ENCODE results near the gene REG1B.

REG1B gene

DNA sequence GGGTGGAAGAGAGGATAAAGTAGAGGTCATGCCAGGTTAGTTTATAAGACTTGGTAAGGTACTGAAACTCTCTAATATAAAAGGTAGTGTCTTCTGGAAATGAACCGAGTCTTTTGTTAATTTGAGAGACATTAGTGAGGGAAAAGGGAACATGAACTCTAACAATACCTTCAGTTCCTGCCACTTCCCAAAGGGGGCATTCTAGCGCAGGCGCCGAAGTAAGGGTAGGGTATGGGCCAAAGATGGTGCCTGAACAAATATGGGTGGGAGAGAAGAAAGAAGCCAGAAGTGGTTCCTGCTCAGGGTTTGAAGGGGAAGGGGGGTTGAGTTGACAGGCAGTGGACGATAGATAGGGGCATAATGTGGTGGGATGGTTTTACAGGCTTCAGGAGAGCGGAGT is 10.1 kb upstream of the REG1B start:
- no peak for DNase-seq (ENCODE audit: extremely low read depth, insufficient read length)
- TF ChIP-seq, protein P1, sequence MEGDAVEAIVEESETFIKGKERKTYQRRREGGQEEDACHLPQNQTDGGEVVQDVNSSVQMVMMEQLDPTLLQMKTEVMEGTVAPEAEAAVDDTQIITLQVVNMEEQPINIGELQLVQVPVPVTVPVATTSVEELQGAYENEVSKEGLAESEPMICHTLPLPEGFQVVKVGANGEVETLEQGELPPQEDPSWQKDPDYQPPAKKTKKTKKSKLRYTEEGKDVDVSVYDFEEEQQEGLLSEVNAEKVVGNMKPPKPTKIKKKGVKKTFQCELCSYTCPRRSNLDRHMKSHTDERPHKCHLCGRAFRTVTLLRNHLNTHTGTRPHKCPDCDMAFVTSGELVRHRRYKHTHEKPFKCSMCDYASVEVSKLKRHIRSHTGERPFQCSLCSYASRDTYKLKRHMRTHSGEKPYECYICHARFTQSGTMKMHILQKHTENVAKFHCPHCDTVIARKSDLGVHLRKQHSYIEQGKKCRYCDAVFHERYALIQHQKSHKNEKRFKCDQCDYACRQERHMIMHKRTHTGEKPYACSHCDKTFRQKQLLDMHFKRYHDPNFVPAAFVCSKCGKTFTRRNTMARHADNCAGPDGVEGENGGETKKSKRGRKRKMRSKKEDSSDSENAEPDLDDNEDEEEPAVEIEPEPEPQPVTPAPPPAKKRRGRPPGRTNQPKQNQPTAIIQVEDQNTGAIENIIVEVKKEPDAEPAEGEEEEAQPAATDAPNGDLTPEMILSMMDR (IDR thresholded peaks at IDR 0.05; ENCODE audit: insufficient read depth, low read length, poor library complexity, severe bottlenecking): no peak
- no peaks in the 10 kb centered on the region for H3K36me3 ChIP-seq (ENCODE audit: control insufficient read depth, insufficient read depth, low read length)
- H3K4me3 ChIP-seq (replicated peaks; ENCODE audit: low read depth, low read length): no peak overlapping the region
- no peaks in the 10 kb centered on the region for H3K27me3 ChIP-seq (replicated peaks; ENCODE audit: control insufficient read depth, insufficient read depth, low read length)

DNA sequence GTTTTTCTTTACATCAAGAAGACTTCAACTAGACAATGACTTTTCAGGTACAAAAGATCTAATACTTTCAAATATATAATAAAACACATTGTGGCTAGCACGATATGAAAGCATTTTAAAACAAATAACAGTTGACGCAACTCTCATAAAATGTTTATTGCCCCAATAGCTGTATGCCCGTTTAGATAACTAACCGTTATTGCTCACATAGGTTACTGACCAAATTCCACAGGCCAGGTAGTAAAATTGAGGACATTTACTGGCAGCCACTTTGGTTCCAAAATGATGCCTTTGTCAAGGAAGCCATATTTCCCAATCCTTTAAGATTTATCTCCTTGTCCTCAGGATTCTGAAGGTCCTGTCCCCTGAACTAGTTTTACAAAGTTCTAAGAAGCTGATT is 2.9 kb upstream of the REG1B start:
- H3K36me3 ChIP-seq (ENCODE audit: control insufficient read depth, insufficient read depth, low read length): no peaks in the 10 kb centered on the region

DNA sequence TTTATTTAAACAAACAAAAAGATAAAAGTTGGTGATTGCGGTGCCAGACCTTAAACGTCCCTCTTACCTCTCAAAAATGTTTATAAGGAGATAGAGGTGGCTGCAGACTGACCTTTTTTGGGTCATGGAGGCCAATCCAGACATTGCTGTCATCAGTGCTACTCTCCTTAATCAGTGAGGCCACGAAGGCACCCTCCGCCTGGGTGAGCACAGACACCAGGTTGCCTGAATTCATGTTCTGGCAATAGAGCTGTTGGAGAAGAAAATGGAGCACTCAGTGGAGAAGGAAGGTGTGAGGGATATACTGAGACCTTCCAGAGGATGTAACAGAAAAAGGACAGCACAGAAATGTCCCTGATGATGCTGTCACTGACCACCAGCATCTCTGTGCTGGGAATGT is 1.5 kb downstream of the REG1B start:
- no peaks in the 10 kb centered on the region for H3K27me3 ChIP-seq (replicated peaks; ENCODE audit: control insufficient read depth, insufficient read depth, low read length)
- TF ChIP-seq, protein P1 (IDR thresholded peaks at IDR 0.05; ENCODE audit: insufficient read depth, low read length, poor library complexity, severe bottlenecking): no peak
- no peak for DNase-seq (ENCODE audit: extremely low read depth, insufficient read length)

More for the DNA sequence above, 2.9 kb upstream of the REG1B start:
- no peak for DNase-seq (ENCODE audit: extremely low read depth, insufficient read length)
- Histone ChIP-seq H3K27me3 (replicated peaks; ENCODE audit: control insufficient read depth, insufficient read depth, low read length) (no peaks in the 10 kb centered on the region), H3K4me3 (replicated peaks; ENCODE audit: low read depth, low read length) (no peak overlapping the region)
- TF ChIP-seq, protein P1 (IDR thresholded peaks at IDR 0.05; ENCODE audit: insufficient read depth, low read length, poor library complexity, severe bottlenecking): no peak

DNA sequence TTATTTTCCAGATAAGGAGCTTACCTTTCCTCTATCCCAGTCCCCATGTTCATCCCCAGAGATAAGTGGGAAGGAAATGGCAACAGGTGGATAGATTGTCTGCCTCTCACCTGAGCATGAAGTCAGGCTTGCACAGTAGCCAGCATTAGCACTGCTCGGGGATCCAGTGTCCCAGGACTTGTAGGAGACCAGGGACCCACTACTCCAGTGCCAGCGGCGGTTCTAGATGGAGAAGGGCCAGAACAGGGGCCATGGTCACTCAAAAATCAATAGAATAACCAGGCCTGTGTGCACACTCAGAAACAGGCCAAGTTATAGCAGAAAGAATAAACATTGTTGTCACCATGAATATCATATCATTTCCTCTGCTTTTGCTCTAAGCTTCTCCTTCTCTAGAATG is 2.4 kb downstream of the REG1B start:
- TF ChIP-seq, protein P1 (IDR thresholded peaks at IDR 0.05; ENCODE audit: insufficient read depth, low read length, poor library complexity, severe bottlenecking): no peak
- H3K36me3 ChIP-seq (ENCODE audit: control insufficient read depth, insufficient read depth, low read length): no peaks in the 10 kb centered on the region
- no peak for DNase-seq (ENCODE audit: extremely low read depth, insufficient read length)
- H3K27me3 ChIP-seq (replicated peaks; ENCODE audit: control insufficient read depth, insufficient read depth, low read length): no peaks in the 10 kb centered on the region
- no peak overlapping the region for H3K4me3 ChIP-seq (replicated peaks; ENCODE audit: low read depth, low read length)

More for the DNA sequence above, 1.5 kb downstream of the REG1B start:
- H3K4me3 ChIP-seq (replicated peaks; ENCODE audit: low read depth, low read length): no peak overlapping the region
- H3K36me3 ChIP-seq (ENCODE audit: control insufficient read depth, insufficient read depth, low read length): no peaks in the 10 kb centered on the region

DNA sequence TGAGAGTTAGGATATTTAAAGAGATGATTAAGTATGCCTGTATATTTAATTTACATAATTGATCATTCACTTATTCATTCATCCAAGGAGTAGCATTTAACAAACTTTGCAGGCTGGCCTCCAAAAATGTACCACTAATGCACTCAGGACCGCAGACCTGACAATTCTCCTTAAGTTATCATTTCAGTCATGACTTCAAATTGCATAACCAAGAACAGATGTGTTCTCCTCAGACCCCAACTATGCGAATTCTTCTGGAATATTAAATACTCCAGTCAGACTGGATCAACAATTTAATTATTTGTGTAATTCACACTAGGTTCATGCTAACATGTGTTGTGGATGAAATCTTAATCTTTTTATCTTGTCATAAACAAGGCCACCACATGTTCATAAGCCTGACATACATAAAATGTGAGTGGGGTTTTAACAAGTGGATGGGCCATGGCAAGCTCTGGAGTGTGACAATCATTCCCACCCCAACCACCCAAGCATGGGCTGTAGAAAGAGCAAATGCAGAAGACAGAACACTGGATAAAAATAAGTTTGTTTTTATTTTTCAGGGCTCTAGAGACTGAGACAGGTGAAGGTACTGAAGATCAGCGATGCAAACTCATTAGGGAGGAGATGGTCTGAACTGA is 3.2 kb downstream of the REG1B start:
- Histone ChIP-seq H3K27me3 (replicated peaks; ENCODE audit: control insufficient read depth, insufficient read depth, low read length) (no peaks in the 10 kb centered on the region), H3K4me3 (replicated peaks; ENCODE audit: low read depth, low read length) (no peak overlapping the region), H3K36me3 (ENCODE audit: control insufficient read depth, insufficient read depth, low read length) (no peaks in the 10 kb centered on the region)
- DNase-seq (ENCODE audit: extremely low read depth, insufficient read length): no peak
- TF ChIP-seq, protein P1 (IDR thresholded peaks at IDR 0.05; ENCODE audit: insufficient read depth, low read length, poor library complexity, severe bottlenecking): no peak
